ENCODE results near the gene OSTM1.

GRCh38 chr6:108074057-108074358 lies 533 bp downstream of the OSTM1 start:
- TF ChIP-seq CTCF (IDR thresholded peaks at IDR 0.05; ENCODE audit: poor library complexity, severe bottlenecking) (no peak), EP300 (conservative IDR thresholded peaks at IDR 0.05; ENCODE audit: poor library complexity, severe bottlenecking) (no peak), EZH2 (IDR thresholded peaks at IDR 0.05; ENCODE audit: borderline replicate concordance, insufficient read depth, low read length, poor library complexity, severe bottlenecking) (no peak)

Data from neural cell (in vitro differentiated cells).